Gastroesophageal sphincter (tissue), 3 donors: ENCODE data around the gene RBM48.

Experiments
- CTCF ChIP-seq, 4 experiments: fragments of 200-600 bp in 2 of 4; fragments of 450-650 bp in 2 of 4; sonication (generic) in 1 of 4; IDR thresholded peaks; one replicate each; pipeline ENCODE4 v1.5.1; 2017 to 2019; ENCODE audit warnings: antibody characterized with exemption in 4 of 4, mild to moderate bottlenecking in 2 of 4, moderate library complexity in 2 of 4
- EP300 ChIP-seq: sonication (generic); formaldehyde crosslinking; IDR thresholded peaks from one replicate; pipeline ENCODE4 v1.6.1; 2017; ENCODE audit warnings: antibody characterized with exemption, mild to moderate bottlenecking

- TF ChIP-seq CTCF (IDR thresholded peaks at IDR 0.05) = no peak
- no peak for TF ChIP-seq EP300
These were observed 42.6 kb upstream of the RBM48 start for GRCh38 chr7:92485974-92486373.
